ENCODE measurements around the gene SLC25A42.

GRCh38 chr19:19039901-19040300, 23.9 kb upstream of the SLC25A42 start:
- no peak for TF ChIP-seq EZH2phosphoT487 (IDR thresholded peaks at IDR 0.05; ENCODE audit: insufficient read depth, low read depth)
- no peak for TF ChIP-seq EZH2 (IDR thresholded peaks at IDR 0.05; ENCODE audit: insufficient read depth, poor library complexity, severe bottlenecking)

Data from GM23248 (cell line).